Measurements from ENCODE around the gene PLVAP. TPM values are rescaled to one million over a fixed set of nuclear protein-coding genes. Genes with fewer than 3 reads are reported as not detected.

PLVAP gene
- total RNA-seq, 1 donor from 2014 or later: 0.95 TPM

DNA sequence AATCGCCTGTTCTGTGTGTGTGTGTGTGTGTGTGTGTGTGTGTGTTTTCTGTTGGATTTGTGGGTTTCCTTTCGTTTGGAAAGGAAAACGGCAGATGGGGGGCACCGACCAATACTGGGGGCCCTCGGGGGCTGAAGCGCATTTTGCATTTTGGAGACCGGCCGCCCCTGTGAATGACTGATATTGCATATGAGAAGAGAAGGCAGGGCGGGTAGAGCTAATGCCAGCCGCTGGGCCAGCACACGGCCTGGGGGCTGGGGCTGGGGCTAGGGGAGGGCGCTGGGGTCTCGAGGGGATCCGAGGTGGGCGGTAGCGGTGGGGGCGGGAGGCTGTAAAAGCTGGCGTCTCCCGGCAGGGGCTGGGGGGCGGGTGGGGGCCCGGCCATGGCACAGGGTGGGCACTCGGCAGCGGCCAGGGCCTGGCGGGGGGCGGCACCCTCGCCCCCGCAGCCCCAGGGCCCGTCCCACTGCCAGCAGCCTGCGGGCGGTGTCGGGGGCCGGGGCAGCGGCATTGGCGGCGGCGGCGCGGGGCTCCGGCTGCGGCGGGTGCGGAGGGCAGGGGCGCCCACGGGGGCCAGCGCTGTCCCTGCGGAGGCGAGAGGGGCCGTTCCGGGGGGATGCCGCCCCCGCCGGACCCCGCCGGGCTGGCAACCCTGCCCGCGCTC, 53.7 kb downstream of the PLVAP start:
- H4K20me1 ChIP-seq (ENCODE audit: insufficient read depth, low read length): peaks cover 11% of the 10 kb centered on the region
- TF ChIP-seq EZH2 (IDR thresholded peaks at IDR 0.05; ENCODE audit: insufficient read depth, low read length): no peak
- no peak overlapping the region for H3K27ac ChIP-seq (ENCODE audit: low read depth, low read length)
- peaks cover 2% of the 10 kb centered on the region for H3K27me3 Mint-ChIP-seq (ENCODE audit: low read depth, unreplicated experiment)
- H3K27me3 ChIP-seq (ENCODE audit: insufficient read depth, low read length): no peaks in the 10 kb centered on the region
- H3K27ac Mint-ChIP-seq (ENCODE audit: unreplicated experiment): peak overlapping the region; percentile 7
- H3K36me3 Mint-ChIP-seq (ENCODE audit: low read depth, unreplicated experiment): peaks cover 10% of the 10 kb centered on the region
- no peaks in the 10 kb centered on the region for H3K9me3 Mint-ChIP-seq (ENCODE audit: unreplicated experiment)
- H3K4me3 ChIP-seq (ENCODE audit: insufficient read depth, low read depth, low read length): no peak overlapping the region
- peaks cover 6% of the 10 kb centered on the region for H3K4me1 Mint-ChIP-seq (ENCODE audit: low read depth, unreplicated experiment)
- no peaks in the 10 kb centered on the region for H3K79me2 ChIP-seq (ENCODE audit: insufficient read depth, low read length)
- no peak for FAIRE-seq
- H3K9ac ChIP-seq (ENCODE audit: low read length): no peak overlapping the region
- peaks cover 3% of the 10 kb centered on the region for H3K4me1 ChIP-seq (ENCODE audit: insufficient read depth, low read length)
- no peaks in the 10 kb centered on the region for H3K9me3 ChIP-seq (ENCODE audit: insufficient read depth, low read depth, low read length)
- peak overlapping the region; percentile 26 for H3K4me2 ChIP-seq (ENCODE audit: low read length)
- H3K36me3 ChIP-seq (ENCODE audit: insufficient read depth, low read length): no peaks in the 10 kb centered on the region
- H3K4me3 Mint-ChIP-seq (ENCODE audit: unreplicated experiment): no peak overlapping the region
- H2AFZ ChIP-seq (ENCODE audit: low read depth, low read length): no peak overlapping the region
- DNase-seq (ENCODE audit: low read depth): no peak

DNA sequence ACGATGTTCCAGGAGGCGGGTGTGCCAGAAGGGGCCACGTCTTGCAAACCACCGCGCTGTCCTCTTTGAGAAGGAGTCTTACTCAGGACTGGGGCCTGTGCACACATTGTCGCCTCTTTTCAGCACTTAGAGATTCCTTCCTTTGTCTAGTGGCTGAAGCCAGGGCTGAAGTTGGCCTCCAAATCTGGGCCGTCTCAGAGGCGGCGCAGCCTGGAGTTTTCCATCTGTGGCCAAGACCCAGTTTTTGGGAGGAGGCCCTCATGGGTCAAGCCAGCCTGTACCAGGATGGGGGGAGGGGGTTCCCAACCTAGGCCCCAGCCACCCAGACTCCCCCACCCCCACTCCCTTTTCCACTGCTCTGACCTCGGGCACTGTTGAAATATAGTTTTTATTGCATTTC, 54.3 kb downstream of the PLVAP start:
- Histone ChIP-seq H4K20me1 (ENCODE audit: insufficient read depth, low read length) (peaks cover 12% of the 10 kb centered on the region), H3K9ac (ENCODE audit: low read length) (no peak overlapping the region), H3K79me2 (ENCODE audit: insufficient read depth, low read length) (no peaks in the 10 kb centered on the region), H3K9me3 (ENCODE audit: insufficient read depth, low read depth, low read length) (no peaks in the 10 kb centered on the region), H3K4me2 (ENCODE audit: low read length) (no peak overlapping the region), H2AFZ (ENCODE audit: low read depth, low read length) (no peak overlapping the region), H3K36me3 (ENCODE audit: insufficient read depth, low read length) (no peaks in the 10 kb centered on the region), H3K4me1 (ENCODE audit: insufficient read depth, low read length) (peaks cover 3% of the 10 kb centered on the region), H3K4me3 (ENCODE audit: insufficient read depth, low read depth, low read length) (no peak overlapping the region), H3K27ac (ENCODE audit: low read depth, low read length) (no peak overlapping the region), H3K27me3 (ENCODE audit: insufficient read depth, low read length) (no peaks in the 10 kb centered on the region)
- peaks cover 6% of the 10 kb centered on the region for H3K4me1 Mint-ChIP-seq (ENCODE audit: low read depth, unreplicated experiment)
- FAIRE-seq: no peak
- H3K36me3 Mint-ChIP-seq (ENCODE audit: low read depth, unreplicated experiment): peaks cover 10% of the 10 kb centered on the region
- H3K27me3 Mint-ChIP-seq (ENCODE audit: low read depth, unreplicated experiment): peaks cover 1% of the 10 kb centered on the region
- no peaks in the 10 kb centered on the region for H3K9me3 Mint-ChIP-seq (ENCODE audit: unreplicated experiment)
- TF ChIP-seq, protein P1, sequence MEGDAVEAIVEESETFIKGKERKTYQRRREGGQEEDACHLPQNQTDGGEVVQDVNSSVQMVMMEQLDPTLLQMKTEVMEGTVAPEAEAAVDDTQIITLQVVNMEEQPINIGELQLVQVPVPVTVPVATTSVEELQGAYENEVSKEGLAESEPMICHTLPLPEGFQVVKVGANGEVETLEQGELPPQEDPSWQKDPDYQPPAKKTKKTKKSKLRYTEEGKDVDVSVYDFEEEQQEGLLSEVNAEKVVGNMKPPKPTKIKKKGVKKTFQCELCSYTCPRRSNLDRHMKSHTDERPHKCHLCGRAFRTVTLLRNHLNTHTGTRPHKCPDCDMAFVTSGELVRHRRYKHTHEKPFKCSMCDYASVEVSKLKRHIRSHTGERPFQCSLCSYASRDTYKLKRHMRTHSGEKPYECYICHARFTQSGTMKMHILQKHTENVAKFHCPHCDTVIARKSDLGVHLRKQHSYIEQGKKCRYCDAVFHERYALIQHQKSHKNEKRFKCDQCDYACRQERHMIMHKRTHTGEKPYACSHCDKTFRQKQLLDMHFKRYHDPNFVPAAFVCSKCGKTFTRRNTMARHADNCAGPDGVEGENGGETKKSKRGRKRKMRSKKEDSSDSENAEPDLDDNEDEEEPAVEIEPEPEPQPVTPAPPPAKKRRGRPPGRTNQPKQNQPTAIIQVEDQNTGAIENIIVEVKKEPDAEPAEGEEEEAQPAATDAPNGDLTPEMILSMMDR (IDR thresholded peaks at IDR 0.05; ENCODE audit: insufficient read depth, low read depth, low read length): no peak
- no peak for TF ChIP-seq EZH2 (IDR thresholded peaks at IDR 0.05; ENCODE audit: insufficient read depth, low read length)
- no peak overlapping the region for H3K4me3 Mint-ChIP-seq (ENCODE audit: unreplicated experiment)
- H3K27ac Mint-ChIP-seq (ENCODE audit: unreplicated experiment): peak overlapping the region; percentile 7
- no peak for DNase-seq (ENCODE audit: low read depth)

DNA sequence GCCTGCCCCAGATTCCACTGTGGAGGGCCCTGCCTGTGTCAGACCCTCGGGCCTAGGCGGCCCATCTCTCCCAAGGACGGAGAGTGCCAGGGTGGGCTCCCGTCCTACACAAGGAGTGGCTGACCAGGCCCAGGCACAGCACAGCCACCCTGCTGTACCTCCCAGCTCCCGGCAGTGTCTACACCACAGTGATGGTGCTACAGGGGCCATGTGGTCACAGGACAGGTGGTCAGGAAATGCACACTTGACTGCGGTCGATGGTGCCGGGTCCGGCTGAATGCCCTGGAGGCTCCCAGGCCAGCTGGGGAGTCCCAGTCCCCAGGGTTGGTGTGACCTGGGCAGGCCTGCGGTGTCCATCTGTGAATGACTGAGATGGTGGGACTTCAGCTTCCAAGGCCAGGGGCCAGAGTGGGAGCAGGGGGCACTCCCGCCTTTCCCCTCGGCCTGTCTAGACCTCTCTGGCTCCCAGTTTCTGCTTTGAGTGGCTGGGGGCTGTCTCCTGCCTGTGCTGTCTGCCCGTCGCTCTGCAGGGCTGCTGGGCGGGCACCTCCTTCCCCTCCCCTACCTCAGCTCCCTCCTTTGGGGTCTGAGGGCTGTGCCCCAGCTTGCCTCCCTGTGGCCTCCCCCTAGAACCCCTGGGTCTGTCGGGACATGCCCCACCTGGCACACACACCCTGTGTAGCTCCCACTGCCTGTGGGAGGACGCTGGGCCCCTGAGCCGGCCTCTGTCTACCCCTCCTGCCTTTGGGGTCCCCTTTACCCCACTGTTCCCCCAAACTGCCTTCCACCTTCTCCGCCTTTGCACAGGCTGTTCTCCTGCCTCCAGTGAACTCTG, 55.3 kb downstream of the PLVAP start:
- H3K36me3 Mint-ChIP-seq (ENCODE audit: low read depth, unreplicated experiment): peaks cover 10% of the 10 kb centered on the region
- peaks cover 5% of the 10 kb centered on the region for H3K4me1 Mint-ChIP-seq (ENCODE audit: low read depth, unreplicated experiment)
- no peaks in the 10 kb centered on the region for H3K9me3 Mint-ChIP-seq (ENCODE audit: unreplicated experiment)
- H3K9ac ChIP-seq (ENCODE audit: low read length): no peak overlapping the region
- H3K27me3 Mint-ChIP-seq (ENCODE audit: low read depth, unreplicated experiment): no peaks in the 10 kb centered on the region
- peaks cover 15% of the 10 kb centered on the region for H4K20me1 ChIP-seq (ENCODE audit: insufficient read depth, low read length)
- peaks cover 3% of the 10 kb centered on the region for H3K4me1 ChIP-seq (ENCODE audit: insufficient read depth, low read length)
- no peak overlapping the region for H3K4me3 ChIP-seq (ENCODE audit: insufficient read depth, low read depth, low read length)
- FAIRE-seq (no peak), DNase-seq (ENCODE audit: low read depth) (no peak)
- H3K36me3 ChIP-seq (ENCODE audit: insufficient read depth, low read length): no peaks in the 10 kb centered on the region
- peak overlapping the region; percentile 77 for H3K27ac Mint-ChIP-seq (ENCODE audit: unreplicated experiment)
- no peaks in the 10 kb centered on the region for H3K79me2 ChIP-seq (ENCODE audit: insufficient read depth, low read length)
- TF ChIP-seq, protein P1 (IDR thresholded peaks at IDR 0.05; ENCODE audit: insufficient read depth, low read depth, low read length): no peak
- TF ChIP-seq EZH2 (IDR thresholded peaks at IDR 0.05; ENCODE audit: insufficient read depth, low read length): no peak
- H3K27me3 ChIP-seq (ENCODE audit: insufficient read depth, low read length): no peaks in the 10 kb centered on the region
- no peak overlapping the region for H2AFZ ChIP-seq (ENCODE audit: low read depth, low read length)
- no peak overlapping the region for H3K4me3 Mint-ChIP-seq (ENCODE audit: unreplicated experiment)
- H3K4me2 ChIP-seq (ENCODE audit: low read length): no peak overlapping the region
- H3K27ac ChIP-seq (ENCODE audit: low read depth, low read length): no peak overlapping the region
- no peaks in the 10 kb centered on the region for H3K9me3 ChIP-seq (ENCODE audit: insufficient read depth, low read depth, low read length)
